HG02763 (cell line): Measurements from ENCODE around the gene INSR.
"Not testable (repeated sequence)": the region's sequence is repeated elsewhere in the genome, so short reads cannot be mapped to it uniquely, and the experiment has no call there.

Experiments
- ATAC-seq: cut with Tn5 transposase; IDR thresholded peaks from one replicate; pipeline ENCODE4 v1.9.1; 2021; ENCODE audit warnings: mild to moderate bottlenecking, moderate library complexity; ENCODE audit not compliant: unreplicated experiment

The INSR gene

GRCh38 chr19:7293762-7294557 lies at the start of gene INSR:
TSS of gene INSR (minus strand) at chr19:7294414. CDS start at chr19:7293891, 523 bp downstream.
- peak; percentile 71 for ATAC-seq

- no peak for ATAC-seq
Measured at GRCh38 chr19:7342143-7342542, 47.9 kb upstream of the INSR start.

- no peak for ATAC-seq
Measured at GRCh38 chr19:7340959-7341837, 47.0 kb upstream of the INSR start.

GRCh38 chr19:7337380-7338194 lies 43.4 kb upstream of the INSR start:
- ATAC-seq, result peak; percentile 66

- ATAC-seq, result no peak
Measured at GRCh38 chr19:7336321-7336973, 42.2 kb upstream of the INSR start.

- no peak for ATAC-seq
Measured at GRCh38 chr19:7333198-7334118, 39.2 kb upstream of the INSR start.

GRCh38 chr19:7331446-7331845 lies 37.2 kb upstream of the INSR start:
- no peak for ATAC-seq

GRCh38 chr19:7328647-7329046 lies 34.4 kb upstream of the INSR start:
- ATAC-seq, result no peak

- ATAC-seq, result no peak
Measured at GRCh38 chr19:7327802-7328201, 33.6 kb upstream of the INSR start.

GRCh38 chr19:7326105-7326877 lies 32.1 kb upstream of the INSR start:
- no peak for ATAC-seq

- no peak for ATAC-seq
Measured at GRCh38 chr19:7318176-7318575, 24.0 kb upstream of the INSR start.

- no peak for ATAC-seq
Measured at GRCh38 chr19:7312816-7313215, 18.6 kb upstream of the INSR start.

- ATAC-seq, result no peak
Measured at GRCh38 chr19:7311911-7312310, 17.7 kb upstream of the INSR start.

- ATAC-seq, result not testable (repeated sequence)
Measured at GRCh38 chr19:7308327-7308726, 14.1 kb upstream of the INSR start.

GRCh38 chr19:7307590-7308218 lies 13.5 kb upstream of the INSR start:
- ATAC-seq, result no peak

- no peak for ATAC-seq
Measured at GRCh38 chr19:7304200-7304599, 10.0 kb upstream of the INSR start.

- no peak for ATAC-seq
Measured at GRCh38 chr19:7303470-7303869, 9.3 kb upstream of the INSR start.

- ATAC-seq, result no peak
Measured at GRCh38 chr19:7301525-7301924, 7.3 kb upstream of the INSR start.
